ENCODE measurements around the gene GRIK3. TPM values are rescaled to one million over a fixed set of nuclear protein-coding genes. Genes with fewer than 3 reads are reported as not detected.
A peak's percentile ranks its signal among the peaks of the same experiment; 100 is the strongest.

The GRIK3 gene
- total RNA-seq, 1 experiment from 2014 or later = not detected

DNA sequence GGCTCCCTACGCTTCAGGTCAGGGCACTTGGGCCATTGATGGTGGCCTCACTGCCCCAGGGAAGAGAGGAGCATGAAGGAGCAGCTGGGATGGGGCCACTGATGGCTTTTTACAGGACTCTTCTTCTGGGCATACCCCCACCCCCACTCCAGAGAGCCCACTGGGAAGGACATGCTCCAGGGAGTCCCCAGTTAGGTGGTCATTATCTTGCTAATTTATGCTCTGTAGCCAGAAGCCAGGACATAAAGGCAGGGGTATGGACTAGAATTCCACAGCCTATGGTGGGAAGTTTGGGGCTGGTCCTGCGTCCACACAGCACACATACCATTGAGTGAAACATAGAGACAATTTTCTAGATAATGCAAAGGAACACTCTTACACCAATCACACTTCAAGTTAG, 8.8 kb upstream of the GRIK3 start:
- DNase-seq (ENCODE audit: low spot score) = no peak

DNA sequence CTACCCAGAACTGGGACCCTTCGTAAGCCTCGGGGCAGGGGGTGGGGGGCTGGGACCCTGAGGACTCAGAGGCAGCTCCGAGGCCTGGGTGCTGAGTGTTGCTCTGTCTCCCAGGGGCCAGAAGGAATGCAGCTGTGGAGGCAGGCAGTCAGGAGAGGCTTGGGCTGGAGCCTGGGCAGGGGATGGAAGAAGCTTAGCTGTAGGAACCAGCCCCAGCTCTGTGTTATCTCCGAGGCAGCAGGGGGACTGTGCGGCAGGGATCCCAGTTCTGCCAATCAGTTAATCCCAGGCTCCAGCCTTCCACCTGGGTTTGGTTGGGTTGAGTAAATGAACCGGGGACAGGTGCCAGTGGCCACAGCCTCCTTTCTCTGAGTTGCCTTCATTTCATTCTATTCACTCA, 8.2 kb upstream of the GRIK3 start:
- no peak for DNase-seq (ENCODE audit: low spot score)

DNA sequence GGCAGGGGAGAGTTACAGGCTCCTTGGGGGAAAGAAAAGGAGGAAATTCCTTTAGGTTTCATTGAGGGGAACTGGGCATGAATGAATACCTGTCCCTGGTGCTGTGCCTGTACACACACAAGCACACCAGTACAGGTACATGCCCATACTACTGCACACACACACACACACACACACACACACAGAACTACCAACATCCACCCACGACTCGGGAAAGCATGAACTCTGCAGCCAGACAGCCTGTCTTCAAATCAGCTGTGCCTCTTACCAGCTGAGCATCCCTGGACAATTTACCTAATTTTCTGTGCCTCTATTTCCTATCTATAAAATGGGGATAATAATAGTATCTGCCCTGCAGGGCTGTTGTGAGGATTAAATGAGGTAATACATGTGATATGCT, 7.2 kb upstream of the GRIK3 start:
- no peak for DNase-seq (ENCODE audit: low spot score)

DNA sequence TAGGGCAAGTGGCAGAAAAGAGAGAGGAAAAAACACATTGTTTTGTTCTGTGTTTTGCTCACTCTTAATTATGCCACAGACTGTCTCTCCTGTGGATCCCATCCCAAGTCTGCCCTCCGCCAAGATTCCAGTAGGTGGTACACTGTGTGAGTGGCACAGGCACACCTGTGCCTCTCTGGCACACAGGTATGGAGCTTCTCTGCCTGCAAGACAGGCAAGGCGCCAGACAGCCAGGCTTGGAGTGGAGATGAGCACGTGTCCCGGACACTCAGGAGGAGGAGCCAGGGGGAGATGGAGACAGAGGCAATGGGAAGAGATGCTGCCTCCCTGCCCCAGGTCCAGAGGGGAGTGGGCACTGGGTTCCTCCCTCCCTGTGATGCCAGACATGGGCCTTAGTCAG, 6.5 kb upstream of the GRIK3 start:
- DNase-seq (ENCODE audit: low spot score) = no peak

DNA sequence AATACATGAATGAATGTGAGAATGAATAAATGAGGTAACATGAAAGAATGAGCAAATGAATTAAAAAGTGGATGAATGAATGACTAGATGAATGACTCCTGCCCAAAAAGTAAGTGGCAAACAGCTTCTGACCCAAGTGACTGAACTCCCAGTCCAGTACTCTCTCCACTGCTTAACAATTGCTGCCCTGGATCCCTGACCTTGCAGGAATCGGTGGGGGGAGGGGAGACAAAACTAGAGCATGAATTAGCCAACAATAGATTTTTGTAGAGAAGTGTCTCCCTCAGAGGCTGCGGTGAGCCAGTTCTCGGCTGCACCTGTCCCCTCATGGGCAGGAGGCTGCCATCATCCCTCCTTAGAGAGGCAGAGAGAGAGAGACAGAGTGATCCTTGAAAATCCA, 5.9 kb upstream of the GRIK3 start:
- no peak for DNase-seq (ENCODE audit: low spot score)

DNA sequence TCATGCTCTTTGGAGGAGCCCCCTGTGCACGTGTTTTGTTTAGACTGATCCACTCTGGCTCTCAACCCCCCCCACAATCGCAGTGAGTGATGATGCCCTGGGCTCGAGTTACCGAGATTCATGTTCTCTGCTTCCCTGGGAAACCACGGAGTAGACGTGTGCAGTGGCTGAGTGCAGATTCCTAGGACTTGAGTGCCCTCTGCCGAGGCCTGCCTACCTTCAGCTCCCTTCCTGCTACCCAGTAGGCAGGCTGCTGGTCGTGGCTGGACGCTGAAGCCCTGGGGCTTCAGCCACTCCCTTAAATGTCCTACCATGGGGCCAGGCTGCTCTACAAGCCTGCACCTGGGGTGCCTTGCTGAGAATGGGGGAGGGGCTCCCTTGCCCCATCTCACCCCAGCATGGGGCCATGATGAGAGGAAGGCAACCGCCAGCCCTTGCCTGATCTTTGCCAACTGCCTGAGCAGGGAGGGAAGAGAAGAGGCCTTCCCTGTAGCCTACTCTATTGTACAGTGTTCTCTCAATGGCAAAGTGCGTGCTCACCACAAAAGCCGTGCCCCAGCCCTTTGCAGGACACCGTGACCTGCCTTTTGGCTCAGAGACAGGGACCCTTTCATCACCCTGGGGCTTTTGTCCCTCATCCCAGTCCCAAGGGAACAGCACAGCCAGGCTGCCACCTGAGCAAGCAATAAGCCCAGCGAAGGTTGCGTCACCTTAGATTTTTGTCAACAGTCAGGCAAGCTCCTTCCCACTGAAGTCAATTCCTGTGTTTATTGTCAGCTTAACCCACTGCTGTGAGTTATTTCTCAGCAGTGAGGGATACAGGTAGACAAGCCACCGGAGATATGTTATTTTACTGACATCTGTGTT, 4.1 kb upstream of the GRIK3 start:
- peak; percentile 13 for DNase-seq (ENCODE audit: low spot score)

DNA sequence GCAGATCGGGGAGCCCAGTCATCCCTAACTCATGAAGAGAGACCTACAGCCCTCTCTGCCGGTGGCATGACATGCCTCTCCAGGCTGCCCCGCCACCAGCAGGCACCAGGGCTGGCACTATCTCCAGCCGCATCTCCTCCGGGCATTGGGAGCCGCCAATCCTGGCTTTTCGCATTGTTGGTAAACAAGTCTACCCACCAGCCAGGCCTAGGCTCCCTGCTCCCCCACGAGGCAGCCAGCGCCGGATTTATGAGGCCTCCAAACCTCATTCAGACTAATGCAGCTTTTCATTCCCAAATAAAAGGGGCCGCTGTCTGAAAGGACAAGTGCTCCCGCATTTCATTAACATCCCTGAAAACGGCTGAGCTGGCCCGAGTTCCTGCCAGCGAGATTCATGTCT, 3.4 kb upstream of the GRIK3 start:
- no peak for DNase-seq (ENCODE audit: low spot score)

DNA sequence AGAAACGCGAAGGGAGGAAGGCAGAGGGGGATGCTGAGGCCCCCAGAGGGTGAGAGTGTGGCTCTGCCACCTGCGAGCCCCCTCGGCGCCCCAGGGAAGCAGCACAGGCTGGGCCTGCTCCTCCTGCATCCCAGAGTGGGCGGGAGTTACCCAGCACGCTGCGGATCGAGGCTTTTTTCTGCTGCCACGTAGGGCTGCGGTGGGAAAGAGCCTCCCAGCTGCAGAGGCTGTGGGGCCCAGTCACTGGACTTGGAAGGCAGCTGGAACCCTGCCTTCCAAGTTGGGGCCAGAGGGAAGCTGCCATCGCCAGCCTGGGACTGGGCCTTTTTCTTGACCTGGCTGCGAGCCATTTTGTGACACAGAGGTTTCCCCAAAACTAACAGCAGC, 2.3 kb upstream of the GRIK3 start:
- DNase-seq (ENCODE audit: low spot score) = no peak

DNA sequence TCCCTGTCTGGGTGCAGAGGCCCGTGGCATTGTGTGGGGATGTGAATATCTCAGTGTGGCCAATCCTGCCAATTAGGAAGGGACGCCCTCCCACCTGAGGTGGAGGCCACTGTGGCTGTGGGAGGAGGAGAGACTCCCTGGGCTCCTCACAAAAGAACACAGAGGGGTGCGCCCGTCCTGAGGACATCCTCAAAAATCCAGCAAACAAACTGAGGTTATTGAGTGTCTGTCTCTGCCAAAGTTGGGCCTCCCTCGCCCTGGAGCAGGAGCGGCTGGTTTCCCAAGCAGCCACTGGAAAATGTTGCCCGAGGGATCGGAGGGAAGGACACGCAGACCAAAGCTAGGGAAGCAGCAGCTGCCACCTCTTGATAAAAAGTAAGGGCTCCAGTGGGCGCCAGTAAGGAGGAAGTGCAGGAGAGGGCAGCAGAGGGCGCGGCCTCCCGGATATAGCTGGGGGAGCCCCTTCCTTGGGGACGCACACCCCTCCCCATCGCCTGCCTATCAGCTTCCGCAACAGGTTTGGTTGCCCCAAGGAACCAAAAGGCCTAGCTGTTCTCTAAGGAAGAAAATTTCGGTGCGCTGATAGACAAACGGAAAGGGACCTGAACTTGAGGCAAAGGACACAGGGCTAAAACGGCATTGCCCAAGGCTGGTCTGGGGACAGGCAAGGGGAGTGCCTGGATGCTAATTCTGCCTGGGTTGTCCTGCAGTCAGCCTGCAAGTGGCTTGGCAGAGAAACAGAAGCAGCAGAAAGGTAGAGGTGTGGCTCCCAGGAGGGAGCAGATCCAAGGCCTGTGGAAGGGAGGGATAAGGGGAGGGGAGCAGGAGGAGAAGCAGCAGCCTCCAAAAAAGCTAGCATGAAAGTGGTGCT, 1.7 kb upstream of the GRIK3 start:
- no peak for DNase-seq (ENCODE audit: low spot score)

DNA sequence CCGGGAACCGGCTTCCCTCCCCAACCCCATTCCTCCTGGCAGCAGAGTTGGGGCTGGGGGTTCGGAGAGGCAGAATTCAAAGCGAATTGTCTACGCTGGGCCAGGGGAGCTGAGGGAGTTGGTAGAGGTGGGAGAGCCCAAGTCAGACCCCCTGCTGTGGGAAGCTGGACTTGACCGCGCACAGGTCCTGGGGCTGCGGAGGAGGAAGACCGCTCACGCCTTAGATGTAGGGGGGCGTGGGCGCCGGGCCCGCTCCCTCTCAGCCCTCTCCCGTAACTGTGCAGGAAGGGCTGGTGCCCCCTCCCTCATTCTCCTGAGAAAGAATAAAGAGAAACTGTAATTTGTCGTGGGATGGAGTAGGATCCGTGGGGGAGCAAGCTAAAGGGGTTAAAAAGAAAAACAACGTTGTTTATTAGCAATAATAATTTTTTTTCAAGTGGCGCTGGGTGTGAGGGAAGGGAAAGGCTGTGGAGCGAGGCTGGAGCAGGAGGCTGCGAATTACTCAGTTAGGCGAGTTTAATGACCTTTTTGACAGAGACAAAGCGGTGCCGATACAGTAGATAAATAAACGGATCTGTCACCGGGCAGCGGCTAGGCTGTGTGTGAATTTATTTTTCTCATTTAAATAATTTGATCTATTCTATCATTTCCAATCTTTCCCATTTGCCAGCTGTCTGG, 838 bp upstream of the GRIK3 start:
- no peak for DNase-seq (ENCODE audit: low spot score)

DNA sequence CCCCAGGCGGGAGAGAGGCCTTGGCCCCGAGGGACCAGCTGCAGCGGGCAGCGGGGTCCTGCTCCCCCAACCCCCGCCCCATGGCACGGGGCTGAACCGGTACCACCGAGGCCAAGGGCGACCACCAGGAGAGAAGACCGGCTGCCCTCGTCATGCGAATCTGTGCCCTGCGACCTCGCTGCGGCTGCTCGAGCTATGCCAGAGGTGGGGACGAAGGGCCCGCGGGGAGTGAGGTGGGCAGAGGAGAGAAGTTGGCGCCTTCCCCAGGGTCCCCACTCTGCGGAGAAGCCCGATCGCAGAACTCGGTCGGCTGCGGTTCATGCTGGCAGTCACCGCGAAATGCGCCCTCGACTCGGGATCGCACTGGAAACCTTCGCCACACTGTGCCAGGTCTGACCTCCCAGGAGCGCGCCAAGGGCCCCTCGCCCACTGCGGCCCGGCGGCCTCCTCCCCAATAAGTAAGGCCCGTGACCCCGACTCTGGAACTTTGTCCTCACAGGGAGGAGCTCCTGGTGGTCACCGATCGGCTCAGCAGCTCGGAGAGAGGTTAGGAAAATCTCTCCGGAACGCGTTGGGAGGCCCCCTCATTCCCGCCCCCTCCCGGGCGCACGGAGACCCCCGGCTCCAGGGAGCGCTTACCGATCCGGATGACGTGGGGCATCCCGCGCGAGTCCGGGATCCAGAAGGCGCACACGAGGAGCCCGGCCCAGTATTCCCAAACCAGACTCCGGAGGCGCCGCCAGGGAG, 787 bp downstream of the GRIK3 start:
- DNase-seq (ENCODE audit: low spot score) = no peak

DNA sequence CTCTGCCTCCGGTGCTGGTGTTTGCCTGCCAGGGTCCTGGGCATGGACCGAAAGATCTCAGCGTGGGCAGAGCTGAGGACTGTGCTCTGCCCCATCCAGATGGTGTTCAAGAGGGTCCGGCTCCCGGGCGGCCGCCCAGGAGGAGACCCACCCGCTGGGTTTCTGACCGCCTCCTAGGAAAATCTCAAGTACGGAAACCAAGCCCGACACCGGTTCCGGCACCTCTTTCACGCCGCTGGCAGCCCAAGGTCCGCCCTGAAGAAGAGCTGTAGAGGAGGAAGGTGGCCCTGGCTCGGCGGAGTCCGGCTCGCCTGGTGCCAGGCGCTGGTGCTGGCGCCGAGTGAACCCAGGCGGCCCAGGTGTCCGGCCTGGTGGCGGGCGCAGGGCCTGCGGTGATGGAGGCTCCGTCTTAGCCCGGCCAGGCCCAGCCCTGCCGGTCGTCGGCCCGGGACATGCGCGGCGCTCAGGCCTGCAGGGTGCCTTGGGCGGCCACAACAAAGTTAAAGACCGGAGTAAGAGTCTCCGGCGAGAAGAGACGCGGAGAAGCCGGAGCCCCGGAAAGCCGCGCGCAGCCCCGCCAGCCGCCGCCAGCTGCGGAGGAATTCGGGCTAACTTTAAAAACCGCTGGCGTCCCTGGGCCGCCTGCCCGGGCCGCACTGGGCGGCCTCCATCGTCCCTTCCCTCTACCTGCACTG, 1.5 kb downstream of the GRIK3 start:
- DNase-seq (ENCODE audit: low spot score) = no peak

DNA sequence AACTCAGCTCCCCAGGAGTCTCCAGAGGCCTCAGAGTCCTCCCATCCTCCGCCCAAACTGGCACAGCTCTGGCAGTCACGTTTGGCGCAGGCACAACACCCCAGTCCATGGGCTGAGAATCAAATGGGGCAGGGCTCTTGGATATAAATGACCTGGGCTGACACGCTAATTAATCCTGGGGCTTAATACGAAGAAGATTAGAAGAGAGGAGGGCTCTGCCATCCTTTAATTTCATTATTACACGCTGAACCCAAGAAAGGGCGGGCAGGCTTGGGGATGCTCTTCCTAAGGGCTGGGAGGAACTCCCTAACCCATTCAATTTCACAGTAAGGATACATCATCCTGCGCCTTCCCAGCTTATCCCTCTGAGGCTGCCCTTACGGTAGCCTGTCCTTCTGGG, 2.4 kb downstream of the GRIK3 start:
- no peak for DNase-seq (ENCODE audit: low spot score)

DNA sequence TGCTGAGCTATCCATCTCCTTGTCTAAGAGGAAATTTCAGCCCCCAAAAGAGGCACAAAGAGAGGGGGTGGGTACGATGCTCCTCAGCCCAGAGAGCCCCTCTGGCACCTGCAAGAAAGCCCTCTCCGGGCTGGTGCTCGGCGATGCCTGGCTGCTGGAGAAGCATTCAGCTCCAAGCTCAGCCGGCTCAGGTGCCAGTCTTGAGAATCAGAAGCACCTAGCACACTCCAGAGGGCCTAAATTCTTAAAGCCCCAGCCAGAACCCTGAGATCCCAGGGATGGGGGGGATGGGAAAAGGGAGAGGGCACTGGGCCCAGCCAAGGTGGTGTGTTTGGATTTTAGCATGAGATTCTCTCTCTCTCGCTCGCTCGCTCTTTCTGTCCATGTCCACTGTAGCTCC, 2.9 kb downstream of the GRIK3 start:
- no peak for DNase-seq (ENCODE audit: low spot score)

DNA sequence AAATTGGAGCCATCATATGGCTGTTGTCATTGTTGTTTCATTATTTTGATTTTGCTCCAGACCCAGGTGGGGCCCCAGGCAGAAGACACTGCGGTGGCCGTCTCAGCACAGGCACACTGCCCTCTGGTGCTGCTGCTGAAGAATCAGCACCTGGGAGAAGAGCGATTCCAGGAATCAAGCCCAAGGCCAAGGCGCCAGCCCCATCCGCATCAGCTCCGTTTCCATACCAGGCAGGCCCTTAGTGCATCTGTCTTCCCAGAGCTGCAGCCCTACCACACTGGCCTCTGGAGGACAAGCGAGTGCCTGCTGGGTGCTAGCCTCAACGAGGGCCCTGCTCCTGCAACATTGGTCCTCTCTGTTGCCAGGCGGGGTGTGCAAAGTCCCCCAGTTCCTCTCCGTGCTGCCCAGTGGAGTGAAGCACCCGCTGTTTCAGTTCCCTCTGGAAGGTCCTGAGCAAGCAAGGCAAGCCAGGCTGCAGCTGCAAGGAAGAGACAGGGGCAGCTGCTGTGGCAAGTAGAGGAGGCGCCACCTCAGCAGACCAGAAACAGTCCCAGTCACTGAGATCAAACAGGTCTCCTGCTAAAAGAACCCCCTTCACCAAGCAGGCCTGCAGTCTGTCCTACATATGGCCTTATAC, 5.2 kb downstream of the GRIK3 start:
- DNase-seq (ENCODE audit: low spot score) = no peak

DNA sequence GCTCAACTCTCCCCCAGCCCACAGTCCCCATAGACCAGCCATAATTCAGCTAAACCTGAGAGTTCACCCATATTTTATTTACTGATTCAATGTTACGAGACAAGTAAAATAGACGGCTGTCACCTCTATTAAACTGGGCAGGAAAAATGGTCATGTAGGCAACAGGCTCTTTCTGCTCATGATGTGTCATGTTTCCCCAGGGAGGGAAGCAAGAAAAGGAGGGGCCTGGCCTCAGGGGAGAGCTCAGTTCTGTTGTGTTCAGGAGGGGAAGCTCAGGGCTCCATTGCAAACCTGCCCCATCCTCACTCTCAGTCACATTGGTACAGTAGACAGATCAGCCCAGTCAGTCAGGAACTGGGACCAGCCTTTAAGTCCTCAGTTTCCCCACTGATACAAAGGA, 12.8 kb downstream of the GRIK3 start:
- no peak for DNase-seq (ENCODE audit: low spot score)

DNA sequence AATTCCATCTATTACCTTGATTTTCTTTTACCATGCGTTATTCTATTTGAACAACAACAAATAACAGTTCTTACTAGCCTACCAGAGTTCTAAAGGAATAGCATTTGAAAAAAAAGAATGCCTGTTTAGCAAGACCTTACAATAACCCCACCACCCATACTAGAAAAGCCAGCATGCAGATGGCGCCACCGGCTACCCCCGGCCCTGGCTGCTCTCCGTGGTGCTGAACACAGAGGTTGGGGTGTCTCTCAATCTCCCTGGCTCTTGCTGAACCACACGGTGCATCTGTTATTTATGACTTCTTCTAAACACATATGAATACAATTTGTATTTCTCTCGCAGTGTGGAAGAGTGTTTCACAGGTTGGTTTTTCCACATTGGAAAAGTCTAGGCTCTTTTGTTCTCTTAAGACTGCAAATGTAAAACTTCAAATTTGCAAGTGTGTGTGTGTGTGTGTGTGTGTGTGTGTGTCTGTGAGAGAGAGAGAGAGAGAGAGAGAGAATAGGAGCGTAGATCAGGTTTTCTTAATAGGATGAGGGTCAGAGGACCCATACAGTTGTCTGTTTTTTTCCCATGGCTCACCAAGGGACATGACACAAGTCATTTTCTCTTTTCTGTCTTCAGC, 13.6 kb downstream of the GRIK3 start:
- DNase-seq (ENCODE audit: low spot score) = no peak

DNA sequence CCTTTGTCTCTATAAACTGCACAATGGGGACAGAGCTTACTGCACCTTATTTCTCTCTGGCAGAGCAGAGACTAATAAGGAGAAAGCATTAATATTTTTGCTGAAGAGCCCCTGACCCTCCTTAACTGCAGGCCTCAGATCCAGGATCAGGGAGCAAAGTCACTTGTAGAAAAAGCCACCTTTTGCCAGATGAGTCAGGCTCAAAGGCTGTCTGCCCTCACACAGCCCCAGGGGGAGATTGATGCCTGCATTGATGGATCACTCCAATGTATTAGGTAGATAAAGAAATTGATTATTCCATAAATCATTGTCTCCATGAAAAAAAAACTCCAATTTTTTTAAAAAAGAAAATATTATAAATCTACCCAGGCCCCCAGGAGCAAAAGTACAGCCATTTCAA, 15.8 kb downstream of the GRIK3 start:
- DNase-seq (ENCODE audit: low spot score) = no peak

DNA sequence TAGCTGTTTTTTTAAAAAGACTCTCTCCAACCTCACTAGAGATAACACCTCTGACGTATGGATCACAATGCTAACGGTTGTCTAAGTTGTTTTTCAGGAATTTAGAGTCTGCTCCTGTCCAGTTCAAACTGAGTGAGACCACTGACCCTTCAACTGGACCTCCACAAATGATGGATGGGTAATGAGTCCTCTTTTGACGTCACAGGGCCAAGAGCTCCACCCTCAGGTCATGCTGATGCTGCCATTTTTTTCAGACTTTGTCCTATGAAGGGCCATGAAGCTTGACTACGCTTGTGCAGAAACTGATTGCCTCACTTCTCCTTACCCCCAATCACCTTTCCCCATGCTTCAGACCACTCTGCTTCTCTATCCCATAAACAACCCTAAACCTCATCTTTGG, 16.6 kb downstream of the GRIK3 start:
- no peak for DNase-seq (ENCODE audit: low spot score)

DNA sequence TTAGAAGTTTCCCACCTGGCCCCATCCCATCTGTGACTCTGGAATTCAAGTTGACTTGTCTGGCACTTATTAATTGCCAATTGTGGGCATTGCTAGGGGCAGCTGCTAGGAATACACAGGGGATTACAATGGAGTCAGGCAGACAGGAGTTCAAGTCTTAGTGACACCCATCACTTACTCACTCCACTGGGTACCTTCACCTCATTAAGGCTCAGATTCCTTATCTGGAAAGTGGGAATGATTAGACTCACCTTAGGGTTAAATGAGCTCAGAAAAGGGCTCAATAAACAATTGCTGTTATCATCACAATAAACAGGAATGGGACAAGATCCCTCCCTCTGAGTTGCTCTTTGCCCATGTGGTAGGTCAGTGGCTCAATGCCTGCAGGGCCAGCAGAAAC, 18.2 kb downstream of the GRIK3 start:
- DNase-seq (ENCODE audit: low spot score) = no peak

All from H4 (cell line).